ENCODE measurements around the gene LY6G6D.

Gene LY6G6D

DNA sequence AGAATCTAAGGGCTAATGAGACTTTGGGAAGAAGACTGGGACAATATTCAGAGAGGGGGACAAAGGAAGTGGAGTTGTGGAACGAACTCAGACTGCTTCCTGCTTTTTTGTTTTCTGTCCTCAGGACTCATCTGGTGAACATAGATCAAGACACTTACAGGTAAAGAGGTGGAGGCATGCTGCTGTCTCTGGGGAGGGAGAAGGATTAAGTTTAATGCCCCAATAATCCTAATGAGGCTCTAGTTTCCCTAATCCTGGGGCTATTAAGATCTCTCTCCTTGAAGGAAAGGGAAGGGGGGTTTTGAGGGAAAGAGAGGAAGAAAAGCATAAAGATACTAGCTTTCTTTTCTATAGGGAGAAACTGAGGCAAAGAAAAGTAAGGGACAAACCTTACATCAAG is 29.3 kb downstream of the LY6G6D start:
- peaks cover 48% of the 10 kb centered on the region for H3K36me3 ChIP-seq (ENCODE audit: insufficient read depth, insufficient read length, low read length)

DNA sequence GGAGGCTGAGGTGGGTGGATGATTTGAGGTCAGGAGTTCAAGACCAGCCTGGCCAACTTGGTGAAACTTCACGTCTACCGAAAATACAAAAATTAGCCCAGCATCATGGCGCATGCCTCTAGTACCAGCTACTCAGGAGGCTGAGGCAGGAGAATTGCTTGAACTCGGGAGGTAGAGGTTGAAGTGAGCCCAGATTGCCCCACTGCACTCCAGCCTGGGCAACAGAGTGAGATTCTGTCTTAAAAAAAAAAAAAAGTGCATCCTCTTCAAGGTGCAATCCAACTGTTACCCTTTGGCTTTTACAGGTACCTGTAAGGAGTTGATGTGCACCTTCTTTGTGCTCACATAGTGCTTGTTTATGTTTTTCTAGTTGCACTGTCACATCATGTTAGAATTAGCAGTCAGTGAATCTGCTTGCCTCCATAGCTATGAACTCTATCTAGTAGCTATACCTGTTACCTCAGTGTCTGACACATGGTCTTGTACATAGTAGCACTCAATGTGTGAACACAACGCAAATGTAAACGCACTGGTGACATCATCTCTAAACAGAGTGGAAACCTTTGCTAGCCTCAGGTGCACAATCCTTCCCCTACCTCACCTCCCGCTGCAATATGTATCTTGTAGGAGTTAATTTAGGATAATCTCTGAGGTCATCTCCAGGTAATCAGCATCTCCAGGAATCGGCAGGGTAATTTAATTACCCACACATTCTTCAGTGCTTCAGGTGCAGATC is 34.3 kb downstream of the LY6G6D start:
- Histone ChIP-seq H3K27me3 (ENCODE audit: insufficient read depth, insufficient read length) (no peaks in the 10 kb centered on the region), H3K9me3 (ENCODE audit: insufficient read depth, low read length) (no peaks in the 10 kb centered on the region), H3K36me3 (ENCODE audit: insufficient read depth, insufficient read length, low read length) (peaks cover 24% of the 10 kb centered on the region), H3K4me1 (ENCODE audit: insufficient read depth, insufficient read length) (no peaks in the 10 kb centered on the region), H3K9ac (ENCODE audit: insufficient read length, low read depth) (no peak overlapping the region), H3K4me3 (ENCODE audit: insufficient read length, low read depth) (no peak overlapping the region)
- TF ChIP-seq SUZ12 (IDR thresholded peaks at IDR 0.05; ENCODE audit: extremely low read depth, insufficient read depth, insufficient read length) (no peak), ZNF274 (IDR thresholded peaks at IDR 0.05; ENCODE audit: low read depth, low read length) (no peak), YY1 (IDR thresholded peaks at IDR 0.05; ENCODE audit: insufficient read depth, insufficient read length) (no peak)
- DNase-seq (ENCODE audit: low read depth, low spot score) = no peak

More for the DNA sequence above, 29.3 kb downstream of the LY6G6D start:
- DNase-seq (ENCODE audit: low read depth, low spot score) = no peak
- H3K9me3 ChIP-seq (ENCODE audit: insufficient read depth, low read length) = no peaks in the 10 kb centered on the region
- TF ChIP-seq SUZ12 (IDR thresholded peaks at IDR 0.05; ENCODE audit: extremely low read depth, insufficient read depth, insufficient read length) (no peak), YY1 (IDR thresholded peaks at IDR 0.05; ENCODE audit: insufficient read depth, insufficient read length) (no peak), ZNF274 (IDR thresholded peaks at IDR 0.05; ENCODE audit: low read depth, low read length) (no peak)
- no peaks in the 10 kb centered on the region for H3K4me1 ChIP-seq (ENCODE audit: insufficient read depth, insufficient read length)
- no peak overlapping the region for H3K4me3 ChIP-seq (ENCODE audit: insufficient read length, low read depth)
- no peaks in the 10 kb centered on the region for H3K27me3 ChIP-seq (ENCODE audit: insufficient read depth, insufficient read length)
- H3K9ac ChIP-seq (ENCODE audit: insufficient read length, low read depth) = no peak overlapping the region

DNA sequence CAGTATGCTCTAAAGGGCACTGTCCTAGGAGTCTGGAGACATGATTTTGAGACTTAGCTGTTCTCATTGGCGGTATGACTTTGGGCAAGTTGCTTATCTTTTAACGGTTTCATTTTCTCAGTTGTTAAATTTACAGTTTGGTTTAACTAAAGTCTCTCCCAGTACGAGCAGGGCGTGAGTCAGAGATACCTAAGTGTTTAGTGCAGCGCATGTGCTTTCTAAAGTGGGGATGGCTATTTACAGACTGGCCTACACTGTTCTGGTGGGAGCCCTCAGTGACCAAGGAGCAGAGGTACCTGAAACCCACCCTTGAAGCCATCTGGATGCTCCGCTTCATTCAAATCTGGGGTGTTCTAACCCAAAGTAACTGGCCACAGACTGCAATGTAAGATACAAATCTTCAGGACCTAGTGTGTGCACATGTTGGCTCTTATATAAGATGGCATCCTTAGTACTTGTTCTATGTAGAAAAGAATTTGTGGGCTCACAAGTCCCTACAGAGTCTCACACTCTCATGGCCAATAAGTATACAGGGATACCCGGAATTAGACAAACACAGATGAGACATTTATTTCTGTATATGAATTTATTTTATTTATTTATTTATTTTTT is 35.4 kb downstream of the LY6G6D start:
- no peak overlapping the region for H3K4me3 ChIP-seq (ENCODE audit: insufficient read length, low read depth)
- peaks cover 23% of the 10 kb centered on the region for H3K36me3 ChIP-seq (ENCODE audit: insufficient read depth, insufficient read length, low read length)
- no peak for TF ChIP-seq YY1 (IDR thresholded peaks at IDR 0.05; ENCODE audit: insufficient read depth, insufficient read length)
- TF ChIP-seq ZNF274 (IDR thresholded peaks at IDR 0.05; ENCODE audit: low read depth, low read length) = no peak
- no peak for TF ChIP-seq SUZ12 (IDR thresholded peaks at IDR 0.05; ENCODE audit: extremely low read depth, insufficient read depth, insufficient read length)
- no peaks in the 10 kb centered on the region for H3K9me3 ChIP-seq (ENCODE audit: insufficient read depth, low read length)
- no peak for DNase-seq (ENCODE audit: low read depth, low spot score)
- H3K4me1 ChIP-seq (ENCODE audit: insufficient read depth, insufficient read length) = no peaks in the 10 kb centered on the region
- no peaks in the 10 kb centered on the region for H3K27me3 ChIP-seq (ENCODE audit: insufficient read depth, insufficient read length)
- H3K9ac ChIP-seq (ENCODE audit: insufficient read length, low read depth) = no peak overlapping the region

DNA sequence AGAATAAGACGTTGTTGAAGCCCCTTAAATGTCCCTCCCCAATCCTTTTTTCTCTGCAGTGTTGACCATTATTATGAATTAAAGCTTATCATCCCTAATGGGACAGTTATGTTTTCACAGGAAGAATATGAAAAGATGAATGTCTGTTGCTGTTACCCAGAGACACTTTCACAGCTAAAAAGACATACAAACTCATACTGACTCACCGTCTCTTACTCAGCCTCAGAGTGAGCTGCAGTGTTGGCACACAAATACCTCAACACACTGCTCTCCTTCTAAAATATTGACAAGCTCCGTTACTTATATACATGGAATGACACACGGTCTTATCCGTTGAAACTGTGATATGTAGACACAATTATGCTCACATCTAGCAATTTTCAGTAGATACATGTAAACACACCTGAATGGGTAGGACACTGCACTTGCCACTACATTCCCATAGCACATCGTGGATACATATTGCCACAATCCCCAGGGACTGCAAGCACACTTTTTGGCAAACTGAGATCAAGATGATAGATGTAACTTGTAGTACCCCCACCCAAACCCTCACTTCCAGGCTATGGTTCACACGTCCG is 37.7 kb downstream of the LY6G6D start:
- H3K4me3 ChIP-seq (ENCODE audit: insufficient read length, low read depth) = no peak overlapping the region
- no peaks in the 10 kb centered on the region for H3K9me3 ChIP-seq (ENCODE audit: insufficient read depth, low read length)
- no peak for DNase-seq (ENCODE audit: low read depth, low spot score)
- TF ChIP-seq ZNF274 (IDR thresholded peaks at IDR 0.05; ENCODE audit: low read depth, low read length) (no peak), SUZ12 (IDR thresholded peaks at IDR 0.05; ENCODE audit: extremely low read depth, insufficient read depth, insufficient read length) (no peak), YY1 (IDR thresholded peaks at IDR 0.05; ENCODE audit: insufficient read depth, insufficient read length) (no peak)
- no peaks in the 10 kb centered on the region for H3K4me1 ChIP-seq (ENCODE audit: insufficient read depth, insufficient read length)
- no peaks in the 10 kb centered on the region for H3K27me3 ChIP-seq (ENCODE audit: insufficient read depth, insufficient read length)
- peaks cover 13% of the 10 kb centered on the region for H3K36me3 ChIP-seq (ENCODE audit: insufficient read depth, insufficient read length, low read length)
- H3K9ac ChIP-seq (ENCODE audit: insufficient read length, low read depth) = no peak overlapping the region

DNA sequence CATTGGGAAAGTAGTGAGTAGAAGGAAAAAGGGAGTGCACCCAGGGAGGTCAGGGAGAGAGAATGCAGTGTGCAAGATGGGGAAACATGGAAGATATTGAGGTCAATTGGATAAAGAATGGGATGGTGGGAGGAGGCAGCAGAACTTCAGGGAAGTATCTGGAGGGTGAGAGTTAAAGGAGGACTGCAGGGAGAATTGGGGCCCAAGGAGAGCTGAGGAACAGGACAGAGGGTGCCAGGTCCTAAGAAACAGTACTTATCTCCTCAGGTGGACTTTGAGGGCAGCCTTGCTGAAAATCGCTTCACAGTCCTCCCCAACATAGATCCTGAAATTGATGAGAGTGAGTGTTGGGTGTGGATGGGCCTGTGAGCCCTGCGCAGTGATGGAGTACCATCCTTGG is 43.1 kb downstream of the LY6G6D start:
- no peaks in the 10 kb centered on the region for H3K9me3 ChIP-seq (ENCODE audit: insufficient read depth, low read length)
- no peak overlapping the region for H3K4me3 ChIP-seq (ENCODE audit: insufficient read length, low read depth)
- no peaks in the 10 kb centered on the region for H3K27me3 ChIP-seq (ENCODE audit: insufficient read depth, insufficient read length)
- H3K36me3 ChIP-seq (ENCODE audit: insufficient read depth, insufficient read length, low read length) = peaks cover 43% of the 10 kb centered on the region
- H3K4me1 ChIP-seq (ENCODE audit: insufficient read depth, insufficient read length) = peaks cover 4% of the 10 kb centered on the region
- no peak for DNase-seq (ENCODE audit: low read depth, low spot score)
- H3K9ac ChIP-seq (ENCODE audit: insufficient read length, low read depth) = no peak overlapping the region
- TF ChIP-seq YY1 (IDR thresholded peaks at IDR 0.05; ENCODE audit: insufficient read depth, insufficient read length) (no peak), ZNF274 (IDR thresholded peaks at IDR 0.05; ENCODE audit: low read depth, low read length) (no peak), SUZ12 (IDR thresholded peaks at IDR 0.05; ENCODE audit: extremely low read depth, insufficient read depth, insufficient read length) (no peak)

DNA sequence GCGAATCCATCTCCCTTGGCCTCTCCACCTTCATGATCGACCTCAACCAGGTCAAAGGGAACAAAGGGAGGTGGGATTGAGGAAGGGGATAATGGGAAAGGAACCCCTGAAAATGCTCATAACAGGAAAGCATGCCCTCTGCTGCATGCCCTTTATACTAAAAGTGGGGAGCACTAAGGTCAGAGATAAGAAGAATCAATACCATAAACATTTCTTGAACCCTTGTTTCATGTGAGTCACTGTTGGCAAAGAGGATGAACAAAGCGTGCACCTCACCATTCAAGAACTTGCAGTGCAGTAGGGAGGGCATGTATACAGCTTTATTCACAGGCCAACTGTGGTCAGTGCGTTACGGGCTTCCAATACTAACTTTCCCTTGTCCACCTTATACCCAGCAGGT is 45.6 kb downstream of the LY6G6D start:
- Histone ChIP-seq H3K9ac (ENCODE audit: insufficient read length, low read depth) (no peak overlapping the region), H3K9me3 (ENCODE audit: insufficient read depth, low read length) (no peaks in the 10 kb centered on the region), H3K27me3 (ENCODE audit: insufficient read depth, insufficient read length) (no peaks in the 10 kb centered on the region), H3K36me3 (ENCODE audit: insufficient read depth, insufficient read length, low read length) (peaks cover 58% of the 10 kb centered on the region), H3K4me3 (ENCODE audit: insufficient read length, low read depth) (no peak overlapping the region), H3K4me1 (ENCODE audit: insufficient read depth, insufficient read length) (peaks cover 6% of the 10 kb centered on the region)
- no peak for DNase-seq (ENCODE audit: low read depth, low spot score)
- TF ChIP-seq SUZ12 (IDR thresholded peaks at IDR 0.05; ENCODE audit: extremely low read depth, insufficient read depth, insufficient read length) = no peak
- no peak for TF ChIP-seq ZNF274 (IDR thresholded peaks at IDR 0.05; ENCODE audit: low read depth, low read length)
- TF ChIP-seq YY1 (IDR thresholded peaks at IDR 0.05; ENCODE audit: insufficient read depth, insufficient read length) = no peak

DNA sequence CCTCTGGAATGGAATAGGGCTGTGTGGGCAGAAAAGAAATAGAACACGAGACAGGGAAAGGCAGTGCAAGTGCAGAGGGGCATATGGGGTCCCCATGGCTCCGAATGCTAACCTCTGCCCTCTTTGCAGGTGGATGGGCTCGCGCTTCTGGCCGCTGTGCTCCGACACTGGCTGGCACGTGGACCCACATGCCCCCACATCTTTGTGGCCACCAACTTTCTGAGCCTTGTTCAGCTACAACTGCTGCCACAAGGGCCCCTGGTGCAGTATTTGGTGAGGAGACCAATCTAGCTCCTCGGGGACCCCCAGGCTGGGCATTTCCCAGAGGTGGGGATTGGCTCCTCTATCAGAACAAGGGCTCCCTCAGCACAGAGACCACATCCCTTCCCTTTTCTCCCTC is 46.2 kb downstream of the LY6G6D start:
- Histone ChIP-seq H3K9me3 (ENCODE audit: insufficient read depth, low read length) (no peaks in the 10 kb centered on the region), H3K36me3 (ENCODE audit: insufficient read depth, insufficient read length, low read length) (peaks cover 59% of the 10 kb centered on the region), H3K4me1 (ENCODE audit: insufficient read depth, insufficient read length) (peaks cover 6% of the 10 kb centered on the region), H3K27me3 (ENCODE audit: insufficient read depth, insufficient read length) (no peaks in the 10 kb centered on the region), H3K9ac (ENCODE audit: insufficient read length, low read depth) (no peak overlapping the region), H3K4me3 (ENCODE audit: insufficient read length, low read depth) (no peak overlapping the region)
- DNase-seq (ENCODE audit: low read depth, low spot score) = no peak
- TF ChIP-seq YY1 (IDR thresholded peaks at IDR 0.05; ENCODE audit: insufficient read depth, insufficient read length) = no peak
- TF ChIP-seq ZNF274 (IDR thresholded peaks at IDR 0.05; ENCODE audit: low read depth, low read length) = no peak
- no peak for TF ChIP-seq SUZ12 (IDR thresholded peaks at IDR 0.05; ENCODE audit: extremely low read depth, insufficient read depth, insufficient read length)

Measured in NT2/D1 (cell line).